Bronchial epithelial cell (primary cell): ENCODE measurements around the gene ATXN10. TPM values are rescaled to one million over a fixed set of nuclear protein-coding genes. Genes with fewer than 3 reads are reported as not detected.

Experiments
- DNase-seq: peaks from one replicate; pipeline ENCODE4 v3.0.0-alpha.2; 2010; ENCODE audit warnings: low read depth
- FAIRE-seq: peaks from 2 replicates; lab custom pipeline; 2011; peaks lifted over from hg19 to GRCh38; lab: Jason Lieb, UNC
- H3K27me3 ChIP-seq: 2 replicates; pipeline ENCODE4 v1.5.1; 2011; ENCODE audit warnings: low read length; ENCODE audit not compliant: control insufficient read depth, insufficient read depth
- H3K36me3 ChIP-seq: 2 replicates; pipeline ENCODE4 v1.5.1; 2011; ENCODE audit warnings: low read length; ENCODE audit not compliant: control insufficient read depth, insufficient read depth
- H3K4me3 ChIP-seq: 2 replicates; pipeline ENCODE4 v1.5.1; 2011; ENCODE audit warnings: mild to moderate bottlenecking, low read depth, low read length, control low read depth
- CTCF ChIP-seq: IDR thresholded peaks from 2 replicates; pipeline ENCODE4 v1.5.1; 2011; ENCODE audit warnings: mild to moderate bottlenecking, moderate library complexity, low read length, control low read depth, inconsistent platforms; ENCODE audit not compliant: insufficient read depth, severe bottlenecking
- total RNA-seq: library from RNA; depleted of rRNA; stranded (reverse); fragments of >200 nt; gene quantifications from 2 replicates; pipeline ENCODE4 v1.2.1, GENCODE V29; 2014

ATXN10 gene
- total RNA-seq, 1 donor from 2014 or later, result 81.9 TPM

- TF ChIP-seq CTCF, result no peak
- DNase-seq, result no peak
- FAIRE-seq, result no peak
- H3K27me3 ChIP-seq, result no peaks in the 10 kb centered on the region
- no peak overlapping the region for H3K4me3 ChIP-seq
- no peaks in the 10 kb centered on the region for H3K36me3 ChIP-seq
These were observed 31.2 kb upstream of the ATXN10 start for GRCh38 chr22:45640291-45640940.

- TF ChIP-seq CTCF, result no peak
- Histone ChIP-seq H3K27me3 (no peaks in the 10 kb centered on the region), H3K36me3 (no peaks in the 10 kb centered on the region), H3K4me3 (no peak overlapping the region)
- DNase-seq, result no peak
- no peak for FAIRE-seq
These were observed 30.6 kb upstream of the ATXN10 start for GRCh38 chr22:45640941-45641621.

GRCh38 chr22:45642986-45643385, 28.6 kb upstream of the ATXN10 start:
- no peak for DNase-seq
- no peak for FAIRE-seq

GRCh38 chr22:45644714-45645113, 26.9 kb upstream of the ATXN10 start:
- H3K4me3 ChIP-seq, result no peak overlapping the region
- DNase-seq, result no peak
- no peak for FAIRE-seq
- TF ChIP-seq CTCF, result no peak
- no peaks in the 10 kb centered on the region for H3K27me3 ChIP-seq
- no peaks in the 10 kb centered on the region for H3K36me3 ChIP-seq

More at GRCh38 chr22:45642986-45643385, 28.6 kb upstream of the ATXN10 start:
- Histone ChIP-seq H3K27me3 (no peaks in the 10 kb centered on the region), H3K36me3 (no peaks in the 10 kb centered on the region), H3K4me3 (no peak overlapping the region)
- TF ChIP-seq CTCF, result no peak

GRCh38 chr22:45645150-45645525, 26.5 kb upstream of the ATXN10 start:
- H3K27me3 ChIP-seq, result no peaks in the 10 kb centered on the region
- FAIRE-seq, result no peak
- no peak for TF ChIP-seq CTCF
- no peaks in the 10 kb centered on the region for H3K36me3 ChIP-seq
- no peak for DNase-seq
- H3K4me3 ChIP-seq, result peak overlapping the region; percentile 24
